Activated naive CD4-positive, alpha-beta T cell treated with anti-CD3 and anti-CD28 coated beads, Interleukin-2, amount 10 ng/mL, durations not matched to agents 7 days and 5 days (primary cell): Measurements from ENCODE around the gene BNC2.

Experiments
- CTCF ChIA-PET: fragments of 350-600 bp; sonication (Branson Sonifier 250); formaldehyde crosslinking; loops from one replicate; lab custom pipeline; 2021; ENCODE audit warnings: antibody characterized with exemption; lab: Charles Lee
- DNase-seq: peaks from one replicate; pipeline ENCODE4 v3.0.0-alpha.2; 2020
- H3K27ac Mint-ChIP-seq: one replicate; pipeline ENCODE4 v1.8.0; 2021; ENCODE audit warnings: mild to moderate bottlenecking, moderate library complexity, mixed read lengths
- H3K27me3 Mint-ChIP-seq: one replicate; pipeline ENCODE4 v1.8.0; 2021; ENCODE audit warnings: mild to moderate bottlenecking, mixed read lengths
- H3K36me3 Mint-ChIP-seq: one replicate; pipeline ENCODE4 v1.8.0; 2021; ENCODE audit warnings: mixed read lengths
- H3K4me1 Mint-ChIP-seq: one replicate; pipeline ENCODE4 v1.8.0; 2021; ENCODE audit warnings: mixed read lengths
- H3K4me3 Mint-ChIP-seq: one replicate; pipeline ENCODE4 v1.8.0; 2021; ENCODE audit warnings: mild to moderate bottlenecking, moderate library complexity, mixed read lengths
- H3K9me3 Mint-ChIP-seq: one replicate; pipeline ENCODE4 v1.8.0; 2021; ENCODE audit warnings: mixed read lengths

Gene BNC2

DNA sequence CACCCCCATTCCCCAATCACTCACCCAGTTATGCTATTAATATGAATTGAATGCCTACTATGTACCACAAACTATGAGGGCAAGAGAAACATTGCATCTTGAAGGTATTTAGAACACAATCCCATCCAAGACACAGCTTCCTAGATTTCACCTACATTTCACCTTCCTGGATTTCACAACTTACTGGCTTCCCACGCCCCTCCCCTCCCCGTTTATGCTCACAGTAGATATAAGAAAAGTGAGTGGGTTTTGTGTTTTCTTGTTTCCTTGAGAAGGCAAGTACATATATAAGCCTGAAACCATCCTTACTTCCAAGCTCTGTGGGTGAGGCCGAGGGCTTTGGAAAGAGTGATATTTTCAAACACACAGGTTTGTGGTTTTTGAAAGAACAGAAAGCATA, 465.0 kb downstream of the BNC2 start:
- no peaks in the 10 kb centered on the region for H3K4me1 Mint-ChIP-seq
- no peak overlapping the region for H3K4me3 Mint-ChIP-seq
- no peak overlapping the region for H3K27ac Mint-ChIP-seq
- no peak for DNase-seq
- no peaks in the 10 kb centered on the region for H3K9me3 Mint-ChIP-seq
- CTCF ChIA-PET, result no interaction called here
- H3K36me3 Mint-ChIP-seq, result no peaks in the 10 kb centered on the region
- no peaks in the 10 kb centered on the region for H3K27me3 Mint-ChIP-seq

DNA sequence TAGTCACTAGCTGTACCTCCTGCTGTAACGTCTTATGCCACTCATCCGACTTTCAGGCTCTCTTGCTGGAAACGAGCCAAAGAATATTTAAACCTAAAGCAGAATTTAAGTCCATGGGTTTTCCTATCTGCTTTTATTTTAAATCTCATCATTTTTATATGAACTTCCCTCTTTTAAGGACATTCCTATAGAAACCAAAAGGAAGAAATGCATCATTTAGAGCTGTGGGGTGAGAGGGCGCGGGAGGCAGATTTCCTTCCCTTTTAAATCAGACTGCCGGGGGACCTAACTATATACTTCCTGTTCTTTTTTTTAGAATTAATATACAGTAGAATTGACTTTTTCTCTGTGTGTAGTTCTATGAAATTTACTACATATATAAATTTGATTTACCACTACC, 468.8 kb downstream of the BNC2 start:
- no peak overlapping the region for H3K4me3 Mint-ChIP-seq
- H3K36me3 Mint-ChIP-seq, result no peaks in the 10 kb centered on the region
- CTCF ChIA-PET, result no interaction called here
- peaks cover 3% of the 10 kb centered on the region for H3K9me3 Mint-ChIP-seq
- DNase-seq, result no peak
- H3K27me3 Mint-ChIP-seq, result no peaks in the 10 kb centered on the region
- H3K27ac Mint-ChIP-seq, result no peak overlapping the region
- no peaks in the 10 kb centered on the region for H3K4me1 Mint-ChIP-seq

DNA sequence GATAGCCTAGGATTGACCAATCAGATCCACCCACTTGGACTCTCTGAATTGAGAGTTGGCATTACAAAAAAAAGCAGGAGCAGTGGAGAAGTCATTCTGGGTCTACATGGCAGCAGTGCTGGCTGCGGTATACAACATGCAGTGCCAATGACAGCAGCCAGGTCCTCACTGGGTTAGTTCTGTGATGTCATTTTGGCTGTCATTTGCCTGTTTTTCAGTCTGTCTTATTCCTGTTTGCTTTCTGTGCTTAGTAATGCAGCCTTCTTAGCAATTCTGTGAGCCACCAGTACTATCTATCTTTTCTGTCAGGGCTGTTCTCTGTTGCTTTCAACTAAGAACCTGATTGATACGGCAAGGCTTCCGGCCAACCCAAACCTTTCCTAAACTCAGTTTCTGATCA, 471.8 kb downstream of the BNC2 start:
- Mint-ChIP-seq H3K36me3 (no peaks in the 10 kb centered on the region), H3K27ac (no peak overlapping the region), H3K27me3 (no peaks in the 10 kb centered on the region), H3K4me1 (no peaks in the 10 kb centered on the region), H3K4me3 (no peak overlapping the region), H3K9me3 (peaks cover 13% of the 10 kb centered on the region)
- no peak for DNase-seq
- CTCF ChIA-PET, result no interaction called here

DNA sequence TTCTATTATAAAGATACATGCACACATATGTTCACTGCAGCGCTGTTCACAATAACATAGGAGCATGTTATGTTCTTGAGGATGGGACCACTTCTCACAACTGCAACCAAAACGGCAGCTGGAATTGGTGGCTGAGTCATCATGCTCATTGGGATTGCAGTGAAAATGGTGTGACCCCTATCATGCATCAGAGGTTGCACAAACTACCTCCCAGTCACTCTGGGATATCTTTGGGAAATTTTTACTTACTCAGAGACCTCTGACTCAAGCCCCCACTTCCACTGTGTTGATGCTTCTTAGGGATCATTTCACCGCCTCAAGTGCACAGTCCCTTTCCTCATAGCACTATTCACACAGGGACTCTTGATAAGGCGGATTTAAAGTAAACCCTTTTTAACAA, 474.1 kb downstream of the BNC2 start:
- Mint-ChIP-seq H3K4me3 (no peak overlapping the region), H3K9me3 (peaks cover 13% of the 10 kb centered on the region), H3K36me3 (no peaks in the 10 kb centered on the region), H3K27me3 (no peaks in the 10 kb centered on the region), H3K27ac (no peak overlapping the region), H3K4me1 (no peaks in the 10 kb centered on the region)
- CTCF ChIA-PET, result no interaction called here
- DNase-seq, result no peak

DNA sequence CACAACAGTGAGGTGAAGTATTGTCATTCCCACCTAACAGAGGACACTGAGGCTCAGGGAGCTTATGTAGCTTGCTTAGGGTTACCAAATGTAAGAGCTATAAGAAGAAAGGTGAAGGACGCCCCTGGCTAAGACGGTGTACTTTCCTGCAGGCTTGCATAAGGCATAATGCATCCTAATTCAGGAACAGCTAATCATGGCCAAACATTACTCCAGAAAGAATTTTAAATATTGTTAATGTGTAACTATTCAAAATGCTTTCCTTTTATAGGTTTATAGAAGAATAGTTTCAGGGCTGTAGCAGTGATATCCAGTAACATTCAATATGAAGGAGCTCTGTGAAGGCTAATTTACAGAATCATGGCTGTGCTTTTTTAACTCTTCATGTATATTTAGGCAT, 479.1 kb downstream of the BNC2 start:
- Mint-ChIP-seq H3K4me3 (no peak overlapping the region), H3K36me3 (no peaks in the 10 kb centered on the region), H3K4me1 (no peaks in the 10 kb centered on the region), H3K27ac (no peak overlapping the region), H3K9me3 (peaks cover 15% of the 10 kb centered on the region), H3K27me3 (no peaks in the 10 kb centered on the region)
- CTCF ChIA-PET, result no interaction called here
- DNase-seq, result no peak

DNA sequence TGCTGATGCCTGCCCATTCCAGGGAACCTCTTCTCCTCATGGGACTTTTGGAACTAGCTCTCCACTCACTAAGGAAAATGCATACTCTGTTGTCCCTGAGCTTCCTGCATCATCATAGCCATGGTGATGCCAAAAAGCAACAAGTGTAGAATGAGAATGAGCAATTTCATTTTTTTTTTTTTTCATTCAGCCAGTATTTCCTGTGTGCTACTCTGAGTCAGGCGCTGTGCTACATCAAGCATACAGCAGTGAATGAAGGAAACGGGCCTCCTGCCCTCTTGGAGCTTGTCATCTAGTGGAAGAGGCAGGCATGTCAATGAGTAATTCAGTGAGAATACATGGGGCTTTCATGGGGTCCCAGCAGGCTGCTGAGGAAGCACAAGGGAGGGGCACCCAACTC, 483.1 kb downstream of the BNC2 start:
- peaks cover 7% of the 10 kb centered on the region for H3K9me3 Mint-ChIP-seq
- H3K36me3 Mint-ChIP-seq, result no peaks in the 10 kb centered on the region
- CTCF ChIA-PET, result no interaction called here
- no peaks in the 10 kb centered on the region for H3K27me3 Mint-ChIP-seq
- no peak overlapping the region for H3K27ac Mint-ChIP-seq
- DNase-seq, result no peak
- no peaks in the 10 kb centered on the region for H3K4me1 Mint-ChIP-seq
- H3K4me3 Mint-ChIP-seq, result no peak overlapping the region

DNA sequence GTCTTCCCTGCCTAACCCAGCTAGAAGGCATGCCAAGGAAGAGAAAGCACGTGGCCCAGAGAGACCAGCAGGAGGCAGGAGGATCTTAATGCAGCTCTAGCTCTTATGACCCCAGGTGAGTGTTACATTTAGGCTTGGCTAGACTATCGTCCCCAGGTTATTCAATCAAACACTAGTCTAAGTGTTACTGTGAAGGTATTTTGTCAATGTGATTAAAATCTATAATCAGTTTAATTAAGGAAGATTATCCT, 483.7 kb downstream of the BNC2 start:
- Mint-ChIP-seq H3K4me3 (no peak overlapping the region), H3K27me3 (no peaks in the 10 kb centered on the region), H3K4me1 (no peaks in the 10 kb centered on the region), H3K27ac (no peak overlapping the region), H3K36me3 (no peaks in the 10 kb centered on the region), H3K9me3 (peaks cover 7% of the 10 kb centered on the region)
- no peak for DNase-seq
- CTCF ChIA-PET, result no interaction called here

DNA sequence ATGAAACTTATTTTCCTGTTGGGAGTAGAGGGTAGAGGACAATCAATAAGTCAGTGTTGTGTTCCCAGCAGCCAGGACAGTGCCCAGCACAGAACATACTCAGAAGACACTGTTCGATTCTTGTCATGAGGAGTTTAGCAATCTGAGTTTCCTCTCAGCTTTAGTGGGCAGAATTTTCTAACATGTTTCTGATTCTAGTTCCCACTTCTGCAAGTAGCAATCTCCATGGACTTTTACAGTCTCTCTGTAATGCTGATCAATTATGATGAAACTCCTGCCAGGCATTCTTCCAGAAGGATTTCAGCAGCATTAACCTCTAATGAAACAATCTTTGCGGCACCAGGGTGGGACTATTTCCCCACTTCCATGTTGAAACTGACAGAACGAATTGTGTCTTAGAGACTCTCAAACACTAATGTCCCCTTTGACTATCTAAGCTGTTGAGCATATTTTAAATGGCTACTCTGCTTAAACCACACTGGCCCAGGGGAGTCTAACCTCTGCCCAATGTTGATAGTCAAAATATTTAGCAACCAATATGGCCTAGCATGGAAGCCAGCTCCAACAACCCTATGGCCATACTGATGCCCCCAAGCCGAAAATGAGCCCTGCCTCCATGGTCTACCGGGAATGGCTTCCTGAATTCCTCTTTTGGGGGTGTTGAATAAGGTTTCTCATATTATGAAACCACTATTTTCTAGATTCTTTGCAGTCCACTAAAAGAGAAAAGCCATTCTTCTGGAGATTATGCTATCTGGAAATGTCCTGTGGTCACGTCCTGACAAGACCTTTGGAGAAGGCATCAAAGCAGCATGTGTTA, 484.3 kb downstream of the BNC2 start:
- DNase-seq, result no peak
- CTCF ChIA-PET, result no interaction called here
- H3K4me1 Mint-ChIP-seq, result no peaks in the 10 kb centered on the region

DNA sequence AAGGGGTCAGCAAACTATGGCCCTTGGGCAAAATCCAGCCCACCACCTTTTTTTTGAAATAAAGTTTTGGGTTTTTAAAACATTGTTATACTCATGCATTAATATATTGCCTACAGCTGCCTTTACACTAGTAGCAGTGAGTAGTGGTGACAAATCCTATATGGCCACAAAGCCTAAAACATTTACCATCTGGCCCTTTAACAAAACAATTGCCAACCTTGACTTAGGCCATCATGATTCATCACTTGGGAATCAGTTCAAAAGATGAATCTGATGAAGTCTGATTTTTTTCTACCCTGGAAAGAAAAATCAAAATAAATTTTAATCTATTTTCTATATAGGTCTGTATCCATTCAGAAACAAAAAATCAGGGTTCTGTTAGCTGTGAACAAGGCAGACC, 484.9 kb downstream of the BNC2 start:
- Mint-ChIP-seq H3K9me3 (peaks cover 4% of the 10 kb centered on the region), H3K27me3 (no peaks in the 10 kb centered on the region), H3K27ac (no peak overlapping the region), H3K36me3 (no peaks in the 10 kb centered on the region), H3K4me3 (no peak overlapping the region), H3K4me1 (no peaks in the 10 kb centered on the region)
- DNase-seq, result no peak
- CTCF ChIA-PET, result no interaction called here

More for the DNA sequence above, 484.3 kb downstream of the BNC2 start:
- Mint-ChIP-seq H3K27me3 (no peaks in the 10 kb centered on the region), H3K27ac (no peak overlapping the region), H3K9me3 (peaks cover 7% of the 10 kb centered on the region), H3K4me3 (no peak overlapping the region), H3K36me3 (no peaks in the 10 kb centered on the region)

DNA sequence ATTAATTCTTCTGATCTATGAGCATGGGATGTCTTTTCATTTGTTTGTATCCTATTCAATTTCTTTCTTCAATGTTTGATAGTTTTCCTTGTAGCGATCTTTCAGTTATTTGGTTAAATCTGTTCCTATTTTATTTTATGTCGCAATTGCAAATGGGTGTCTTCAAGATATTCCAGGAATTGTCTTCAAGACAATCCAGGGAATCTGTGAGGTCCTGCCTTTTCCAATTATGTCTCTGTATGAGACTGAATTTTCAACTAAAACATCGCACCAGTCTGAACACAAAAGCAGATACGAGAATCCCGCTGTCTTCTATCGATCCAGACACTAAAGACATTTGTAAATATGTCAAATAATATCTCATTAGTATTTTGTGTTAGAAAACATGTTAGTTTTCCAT, 485.5 kb downstream of the BNC2 start:
- no peaks in the 10 kb centered on the region for H3K27me3 Mint-ChIP-seq

DNA sequence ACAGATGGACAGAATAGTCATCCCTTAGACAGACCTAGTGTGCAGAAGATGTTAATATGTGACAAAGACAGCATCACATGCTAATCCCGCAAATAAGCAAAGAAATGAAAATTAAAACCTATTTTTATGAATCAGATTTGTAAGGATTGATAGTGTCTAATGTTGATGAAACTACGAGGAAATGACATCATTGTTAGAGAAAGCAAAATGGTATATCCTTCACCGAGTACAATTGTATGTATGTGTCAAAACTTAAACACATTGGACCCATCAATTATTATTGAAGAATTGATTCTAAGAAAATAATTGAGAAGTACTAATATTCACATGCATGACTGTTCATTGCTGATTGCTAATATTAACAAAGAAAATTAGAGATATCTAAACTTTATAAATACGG, 493.2 kb downstream of the BNC2 start:
- Mint-ChIP-seq H3K9me3 (peaks cover 6% of the 10 kb centered on the region), H3K4me1 (no peaks in the 10 kb centered on the region), H3K27me3 (no peaks in the 10 kb centered on the region), H3K4me3 (no peak overlapping the region), H3K27ac (no peak overlapping the region), H3K36me3 (no peaks in the 10 kb centered on the region)
- CTCF ChIA-PET, result no interaction called here
- DNase-seq, result no peak

More for the DNA sequence above, 485.5 kb downstream of the BNC2 start:
- H3K27ac Mint-ChIP-seq, result no peak overlapping the region
- CTCF ChIA-PET, result no interaction called here
- H3K4me1 Mint-ChIP-seq, result no peaks in the 10 kb centered on the region
- H3K9me3 Mint-ChIP-seq, result peaks cover 2% of the 10 kb centered on the region
- H3K36me3 Mint-ChIP-seq, result no peaks in the 10 kb centered on the region
- no peak overlapping the region for H3K4me3 Mint-ChIP-seq
- DNase-seq, result no peak

DNA sequence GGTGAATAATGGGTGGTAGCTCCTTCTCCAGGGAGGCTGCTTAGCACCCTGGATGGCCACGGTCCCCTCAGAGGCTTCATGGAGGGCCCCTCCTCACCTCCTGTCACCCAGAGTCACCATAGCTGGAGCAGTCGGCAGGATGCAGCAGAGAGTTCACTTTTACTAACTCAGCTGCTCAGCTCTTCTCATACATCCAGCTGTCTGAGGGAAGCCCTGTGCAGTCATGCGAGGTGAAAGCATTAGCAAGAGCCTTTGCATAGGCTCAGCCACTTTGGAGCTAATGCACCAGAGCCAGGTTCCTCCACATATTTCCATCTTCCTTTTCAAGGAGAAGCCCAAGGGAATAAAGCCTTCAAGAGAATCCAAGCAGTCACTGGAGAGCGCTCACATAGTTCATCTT, 499.2 kb downstream of the BNC2 start:
- H3K9me3 Mint-ChIP-seq, result peaks cover 15% of the 10 kb centered on the region
- no peak overlapping the region for H3K27ac Mint-ChIP-seq
- H3K4me1 Mint-ChIP-seq, result no peaks in the 10 kb centered on the region
- no peak for DNase-seq
- CTCF ChIA-PET, result no interaction called here
- no peaks in the 10 kb centered on the region for H3K36me3 Mint-ChIP-seq
- no peaks in the 10 kb centered on the region for H3K27me3 Mint-ChIP-seq
- H3K4me3 Mint-ChIP-seq, result no peak overlapping the region

DNA sequence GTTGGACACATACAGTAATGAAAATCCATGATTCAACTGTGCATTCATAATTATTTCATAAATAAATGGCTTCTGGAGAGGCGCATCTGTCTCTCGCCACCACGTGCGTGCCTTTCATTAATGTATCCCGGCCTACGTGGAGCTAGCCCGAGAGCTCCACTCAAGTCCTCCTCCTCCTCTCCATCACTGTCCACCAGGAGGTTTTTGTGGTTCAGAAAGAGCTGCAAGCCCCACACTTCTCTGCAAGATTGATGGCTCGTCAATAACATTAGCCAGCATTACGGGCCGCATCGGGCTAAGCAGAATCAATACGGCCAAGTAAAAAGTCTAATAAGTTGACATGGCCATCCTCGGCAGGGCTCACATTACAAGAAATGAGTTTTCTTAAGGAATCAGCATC, 499.8 kb downstream of the BNC2 start:
- Mint-ChIP-seq H3K27me3 (no peaks in the 10 kb centered on the region), H3K4me1 (no peaks in the 10 kb centered on the region), H3K27ac (no peak overlapping the region), H3K9me3 (peaks cover 18% of the 10 kb centered on the region), H3K36me3 (no peaks in the 10 kb centered on the region), H3K4me3 (no peak overlapping the region)
- CTCF ChIA-PET, result no interaction called here
- DNase-seq, result no peak

DNA sequence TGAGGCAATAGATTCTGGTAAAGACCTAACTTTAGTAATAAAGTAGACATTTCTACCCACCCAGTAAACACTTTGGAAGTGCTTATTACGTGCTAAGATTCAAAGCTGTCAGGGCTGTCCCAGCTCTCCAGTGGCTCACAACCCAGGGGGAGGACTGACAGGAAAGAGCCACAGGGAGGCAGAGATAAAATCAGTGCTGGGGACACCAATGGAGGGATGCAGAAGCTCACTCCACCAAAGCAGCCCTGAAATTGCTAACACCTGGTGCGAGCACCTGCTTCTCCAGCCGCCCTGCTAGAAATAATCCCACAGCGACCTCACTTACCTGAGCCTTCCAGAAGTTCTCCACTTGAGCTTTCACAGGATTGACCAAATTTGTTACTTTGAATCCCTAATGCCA, 501.0 kb downstream of the BNC2 start:
- Mint-ChIP-seq H3K9me3 (peaks cover 18% of the 10 kb centered on the region), H3K27me3 (no peaks in the 10 kb centered on the region), H3K27ac (no peak overlapping the region), H3K4me3 (no peak overlapping the region), H3K36me3 (no peaks in the 10 kb centered on the region), H3K4me1 (no peaks in the 10 kb centered on the region)
- DNase-seq, result no peak
- CTCF ChIA-PET, result no interaction called here

DNA sequence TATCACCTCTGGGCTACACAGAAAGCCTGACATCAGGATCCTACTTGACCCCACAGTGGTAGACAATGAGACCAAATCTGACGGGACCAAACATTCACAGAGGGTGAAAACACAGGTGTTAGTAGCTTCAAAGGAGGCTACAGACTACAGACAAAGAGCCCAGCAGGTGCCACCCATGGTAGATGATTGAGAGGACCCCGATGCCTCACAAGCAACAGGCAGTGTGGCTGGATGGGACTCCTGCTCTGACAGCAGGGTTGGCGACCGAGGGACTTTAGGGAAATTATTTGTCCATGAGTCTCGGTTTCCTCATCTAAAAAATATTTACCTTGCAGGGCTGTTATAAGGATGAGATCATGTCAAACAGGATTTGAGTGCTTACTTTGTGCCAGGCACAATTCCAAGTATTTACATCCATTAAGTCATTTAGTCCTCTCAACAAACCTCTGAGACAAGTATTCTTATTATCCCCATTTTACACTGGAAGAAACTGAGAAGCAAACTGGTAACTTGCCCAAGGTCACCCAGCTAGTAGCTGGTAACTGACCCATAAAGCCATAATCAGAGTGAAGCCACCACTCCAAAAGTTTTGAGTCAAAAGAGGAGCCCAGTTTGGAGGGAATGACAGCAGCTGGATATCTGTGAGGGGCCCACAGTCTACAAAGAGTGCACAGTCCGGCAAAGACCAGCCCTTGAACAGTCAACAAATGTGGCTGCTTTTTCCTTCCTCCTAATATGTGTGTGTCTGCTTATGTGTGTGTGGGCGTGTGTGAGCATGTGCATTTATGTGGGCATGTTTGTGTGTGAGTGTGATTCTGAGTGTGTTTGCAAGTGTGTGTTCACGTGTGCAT, 502.0 kb downstream of the BNC2 start:
- H3K4me3 Mint-ChIP-seq, result no peak overlapping the region
- peaks cover 18% of the 10 kb centered on the region for H3K9me3 Mint-ChIP-seq
- DNase-seq, result no peak
- no peaks in the 10 kb centered on the region for H3K4me1 Mint-ChIP-seq
- H3K36me3 Mint-ChIP-seq, result no peaks in the 10 kb centered on the region
- CTCF ChIA-PET, result no interaction called here
- no peaks in the 10 kb centered on the region for H3K27me3 Mint-ChIP-seq
- H3K27ac Mint-ChIP-seq, result no peak overlapping the region
